HG03095 (cell line): Measurements from ENCODE around the gene ARMH3.
A peak's percentile ranks its signal among the peaks of the same experiment; 100 is the strongest.

ENCODE experiments used
- ATAC-seq: cut with Tn5 transposase; IDR thresholded peaks from one replicate; pipeline ENCODE4 v1.9.1; 2021; ENCODE audit warnings: moderate library complexity; ENCODE audit not compliant: unreplicated experiment

Gene ARMH3

GRCh38 chr10:101941871-101942270 is 114.1 kb downstream of the ARMH3 start:
- no peak for ATAC-seq

DNA sequence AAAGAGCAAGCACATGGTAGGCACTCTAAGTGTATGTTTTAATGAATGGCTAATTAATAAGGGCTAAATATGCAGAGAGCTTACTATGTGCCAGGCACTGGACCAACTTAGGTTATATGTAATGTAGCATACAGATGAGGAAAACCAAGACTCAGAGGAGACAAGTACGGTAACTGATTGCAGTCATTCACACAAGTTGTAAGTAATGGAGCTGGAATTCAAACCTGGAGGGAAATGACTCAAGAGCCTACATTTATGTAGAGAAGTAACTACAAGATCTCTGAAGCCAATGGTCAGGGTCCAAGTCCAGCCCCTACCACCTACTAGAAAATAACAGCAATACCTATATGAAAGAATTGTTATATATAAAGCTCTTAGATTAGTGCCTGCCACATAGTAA is 115.1 kb downstream of the ARMH3 start:
- no peak for ATAC-seq

DNA sequence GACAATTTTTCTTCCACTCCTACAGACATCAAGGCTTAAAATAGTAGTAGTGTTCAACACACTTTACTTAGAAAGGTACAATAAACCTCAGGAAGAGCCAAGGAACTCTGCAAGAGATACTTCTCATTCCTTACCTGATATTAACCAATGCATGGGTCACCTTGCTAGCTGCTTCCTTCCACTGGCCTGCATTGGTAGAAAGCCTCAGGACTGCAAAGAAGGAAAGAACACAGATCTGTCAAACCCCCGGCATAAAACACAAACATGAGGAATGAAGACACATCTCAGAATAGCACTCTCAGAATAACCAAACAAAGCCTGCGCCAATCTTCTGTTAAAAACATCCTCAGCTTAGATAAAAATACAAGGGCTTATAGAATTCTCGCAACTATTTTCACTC is 116.2 kb downstream of the ARMH3 start:
- no peak for ATAC-seq

- ATAC-seq: no peak
Measured at GRCh38 chr10:101939008-101939648, 116.8 kb downstream of the ARMH3 start.

GRCh38 chr10:101938305-101939007 is 117.5 kb downstream of the ARMH3 start:
- ATAC-seq: no peak

- ATAC-seq: no peak
Measured at GRCh38 chr10:101935431-101935830, 120.5 kb downstream of the ARMH3 start.

DNA sequence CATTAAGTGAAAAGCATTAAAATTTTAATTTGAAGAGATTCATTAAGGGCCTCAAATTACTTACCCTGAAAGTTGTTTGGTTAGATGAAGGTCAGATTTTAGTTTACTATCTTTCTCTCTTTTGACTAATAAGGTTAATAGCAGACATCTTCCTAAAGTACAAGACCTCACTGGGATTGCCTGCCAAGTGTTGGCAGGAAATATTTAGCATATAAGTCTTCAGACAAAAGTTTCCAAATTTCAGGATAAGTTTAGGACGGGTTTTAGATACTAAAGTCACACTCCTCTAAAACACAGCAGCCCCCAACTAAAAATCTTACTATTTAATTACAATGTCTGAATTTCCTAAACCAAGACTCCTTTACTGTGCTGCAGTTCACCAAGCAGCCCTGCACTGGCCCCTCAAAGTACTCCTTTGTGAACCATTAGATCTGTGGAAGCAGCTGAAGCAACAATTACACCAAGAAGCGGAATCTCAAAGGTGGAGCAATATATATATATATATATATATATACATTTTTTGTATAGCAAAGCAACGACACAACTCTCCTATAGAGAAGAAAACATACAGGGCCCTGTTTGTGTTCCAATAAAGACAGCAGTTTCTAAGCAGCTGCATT is 121.2 kb downstream of the ARMH3 start:
- no peak for ATAC-seq

GRCh38 chr10:101933976-101934375 is 122.0 kb downstream of the ARMH3 start:
- no peak for ATAC-seq

- ATAC-seq: no peak
Measured at GRCh38 chr10:101932183-101932582, 123.8 kb downstream of the ARMH3 start.

DNA sequence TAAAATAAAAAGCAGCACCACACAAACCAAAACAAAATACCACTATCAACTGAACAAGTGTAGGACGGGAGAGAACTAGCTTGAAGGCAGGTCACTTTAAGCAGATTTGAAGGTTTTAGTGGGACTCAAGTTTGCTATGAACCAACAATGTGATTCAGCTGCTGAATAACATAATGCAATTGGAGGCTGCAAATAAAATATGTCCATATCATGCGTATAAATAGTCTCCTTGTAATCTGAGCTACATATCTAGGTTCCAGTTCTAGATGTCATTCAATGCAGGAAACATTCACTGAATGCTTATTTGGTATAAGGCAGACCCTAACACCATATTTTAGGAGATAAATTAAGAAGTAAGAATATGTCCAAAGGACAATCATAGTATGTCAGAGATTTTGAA is 130.9 kb downstream of the ARMH3 start:
- ATAC-seq: no peak

- no peak for ATAC-seq
Measured at GRCh38 chr10:101923256-101923655, 132.7 kb downstream of the ARMH3 start.

GRCh38 chr10:101922846-101923245 is 133.1 kb downstream of the ARMH3 start:
- ATAC-seq: no peak

DNA sequence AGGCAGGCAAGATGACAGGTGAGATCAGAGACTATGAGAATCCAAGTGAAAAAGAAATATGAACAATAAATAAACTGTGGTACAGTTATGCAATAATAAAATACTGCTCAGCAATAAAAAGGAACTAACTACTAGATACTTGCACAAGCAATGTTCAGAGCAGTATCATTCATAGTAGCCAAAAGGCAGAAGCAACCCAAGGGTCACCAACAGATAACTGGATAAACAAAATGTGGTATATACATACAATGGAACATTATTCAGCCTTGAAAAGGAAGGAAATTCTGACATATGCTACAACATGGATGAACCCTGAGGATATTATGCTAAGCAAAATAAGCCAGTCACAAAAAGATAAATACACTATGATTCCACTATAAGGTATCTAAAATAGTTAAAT is 135.4 kb downstream of the ARMH3 start:
- ATAC-seq: no peak

GRCh38 chr10:101919026-101919770 is 136.8 kb downstream of the ARMH3 start:
- ATAC-seq: no peak

DNA sequence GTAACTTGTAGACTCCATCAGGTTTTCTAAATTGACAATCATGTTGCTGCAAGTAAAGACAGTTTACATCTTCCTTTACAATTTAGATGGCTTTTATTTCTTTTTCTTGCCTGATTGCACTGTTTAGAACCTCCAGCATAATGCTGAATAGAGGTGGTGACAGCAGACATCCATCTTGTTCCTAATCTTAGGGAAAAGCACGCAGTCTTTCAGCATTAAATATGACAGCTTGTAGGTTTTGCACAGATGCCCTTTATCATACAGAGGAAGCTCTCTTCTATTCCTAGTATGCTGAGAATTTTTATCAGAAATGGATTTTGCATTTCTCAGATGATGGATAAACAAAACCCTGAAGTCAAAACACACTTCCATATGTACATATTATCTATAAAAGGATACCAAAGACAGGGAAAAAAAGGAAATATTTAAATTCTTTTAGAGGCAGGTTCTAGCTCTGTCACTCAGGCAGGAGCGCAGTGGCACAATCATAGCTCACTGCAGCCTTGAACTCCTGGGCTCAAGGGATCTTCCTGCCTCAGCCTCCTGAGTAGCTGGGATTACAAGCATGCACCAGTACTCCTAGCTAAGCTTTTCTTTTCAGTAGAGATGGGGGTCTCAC is 143.3 kb downstream of the ARMH3 start:
- ATAC-seq: no peak

DNA sequence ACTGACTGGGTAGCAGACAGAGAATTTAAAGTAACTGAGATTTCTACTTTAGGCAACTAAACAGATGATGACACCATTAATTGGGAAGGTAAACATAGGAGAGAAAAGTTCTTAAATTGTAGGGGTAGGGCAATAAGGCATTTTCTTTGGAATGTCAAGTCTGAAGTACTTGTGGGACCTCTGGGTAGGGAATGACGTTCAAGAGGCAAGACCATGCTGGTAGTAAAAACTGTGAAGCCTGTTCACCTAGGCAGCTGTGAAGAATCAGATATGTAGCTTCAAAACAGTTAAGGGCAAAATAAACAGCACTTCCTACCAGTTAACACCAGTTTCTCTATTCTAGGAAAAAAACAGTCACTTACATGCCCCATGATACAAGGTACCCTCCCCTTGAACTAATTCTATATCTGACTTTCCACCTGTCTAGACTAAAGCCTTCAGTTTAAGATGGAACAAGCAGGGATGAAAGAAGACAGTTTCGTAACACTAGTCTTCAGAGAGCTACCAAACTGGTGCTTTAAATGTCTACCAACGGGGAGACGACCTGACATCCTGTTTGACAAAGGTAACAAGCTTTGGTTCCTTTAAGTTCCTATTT is 149.3 kb downstream of the ARMH3 start:
- ATAC-seq: no peak

GRCh38 chr10:101905251-101905650 is 150.7 kb downstream of the ARMH3 start:
- no peak for ATAC-seq

DNA sequence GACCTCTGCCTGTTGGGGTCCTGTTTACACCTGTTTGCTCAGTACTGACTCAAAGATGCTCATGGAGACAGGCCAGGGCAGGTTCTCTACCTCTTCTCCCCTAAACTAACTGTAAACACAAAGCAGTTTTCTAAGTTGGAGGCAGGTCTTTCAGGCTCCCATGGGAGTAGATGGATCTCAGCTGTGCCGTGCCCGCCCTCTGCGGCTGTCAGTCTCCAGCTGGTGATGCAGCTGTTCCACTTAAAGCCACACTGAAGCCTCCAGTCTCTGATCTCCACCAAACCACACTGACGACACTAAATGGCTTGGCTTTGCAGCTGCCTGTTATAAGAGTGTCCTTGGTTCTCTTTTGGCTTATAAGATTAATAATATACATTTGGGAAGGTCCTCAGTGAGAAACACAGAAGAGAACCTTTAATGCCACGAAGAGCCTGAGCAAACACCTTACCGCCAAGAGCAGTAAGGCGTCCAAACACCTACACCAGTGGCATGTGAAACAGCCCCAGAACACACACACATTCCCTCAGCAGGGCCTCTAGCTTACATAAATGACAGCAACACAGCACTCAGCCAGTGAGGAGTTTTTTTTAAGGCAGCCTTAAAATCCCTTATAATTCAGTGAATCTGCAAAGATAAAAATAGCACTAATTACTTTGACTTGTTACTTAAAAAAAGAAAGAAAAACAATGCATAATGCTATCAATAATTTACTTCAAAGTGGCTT is 152.0 kb downstream of the ARMH3 start:
- peak; percentile 70 for ATAC-seq

GRCh38 chr10:101902820-101903145 is 153.2 kb downstream of the ARMH3 start:
- ATAC-seq: no peak
